HG02678 (cell line): ENCODE results near the gene TP53I13.

Experiments used
- ATAC-seq: cut with Tn5 transposase; IDR thresholded peaks from one replicate; pipeline ENCODE4 v1.9.1; 2021; ENCODE audit warnings: mild to moderate bottlenecking, moderate library complexity; ENCODE audit not compliant: unreplicated experiment

TP53I13 gene

DNA sequence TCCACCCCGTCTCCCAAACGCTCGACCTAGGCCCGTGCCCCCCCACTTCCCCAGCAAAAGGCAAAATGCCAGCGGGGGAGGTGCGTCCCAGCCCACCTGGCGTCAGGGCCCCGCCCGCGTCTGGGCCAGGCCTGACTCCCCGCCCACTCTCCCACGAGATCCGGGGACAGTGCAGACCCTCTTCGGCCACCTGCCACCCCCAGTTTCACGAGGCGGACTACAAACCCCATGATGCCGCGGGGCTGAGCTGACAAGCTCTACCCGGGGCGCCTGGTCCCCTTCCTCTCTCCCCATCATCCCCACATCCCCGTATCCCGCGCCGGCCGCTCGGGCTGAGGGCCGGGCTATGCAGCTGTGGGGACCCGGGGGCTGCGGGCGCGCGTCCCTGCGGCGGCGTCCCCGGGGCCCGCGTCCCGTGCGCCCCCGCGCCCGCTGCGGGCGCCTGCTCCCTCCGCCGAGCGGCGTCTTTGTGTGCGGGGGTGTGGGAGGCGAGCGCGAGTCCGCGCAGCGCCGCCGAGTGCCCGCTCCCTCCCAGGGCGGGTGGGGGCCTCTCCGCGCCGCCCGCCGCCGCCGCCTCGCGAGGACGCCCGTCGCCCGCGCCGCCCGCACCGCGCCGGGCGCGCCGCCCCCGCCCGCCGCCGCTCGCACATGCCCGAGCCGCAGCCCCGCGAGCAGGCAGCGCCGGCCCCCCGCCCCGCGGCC lies 24.5 kb downstream of the TP53I13 start, which contains the start of gene ANKRD13B:
ANKRD13B (plus strand) TSS at position 283 of the 702 bp plus-strand sequence. CDS start 490 bp downstream, outside the sequence.
- ATAC-seq, result no peak

DNA sequence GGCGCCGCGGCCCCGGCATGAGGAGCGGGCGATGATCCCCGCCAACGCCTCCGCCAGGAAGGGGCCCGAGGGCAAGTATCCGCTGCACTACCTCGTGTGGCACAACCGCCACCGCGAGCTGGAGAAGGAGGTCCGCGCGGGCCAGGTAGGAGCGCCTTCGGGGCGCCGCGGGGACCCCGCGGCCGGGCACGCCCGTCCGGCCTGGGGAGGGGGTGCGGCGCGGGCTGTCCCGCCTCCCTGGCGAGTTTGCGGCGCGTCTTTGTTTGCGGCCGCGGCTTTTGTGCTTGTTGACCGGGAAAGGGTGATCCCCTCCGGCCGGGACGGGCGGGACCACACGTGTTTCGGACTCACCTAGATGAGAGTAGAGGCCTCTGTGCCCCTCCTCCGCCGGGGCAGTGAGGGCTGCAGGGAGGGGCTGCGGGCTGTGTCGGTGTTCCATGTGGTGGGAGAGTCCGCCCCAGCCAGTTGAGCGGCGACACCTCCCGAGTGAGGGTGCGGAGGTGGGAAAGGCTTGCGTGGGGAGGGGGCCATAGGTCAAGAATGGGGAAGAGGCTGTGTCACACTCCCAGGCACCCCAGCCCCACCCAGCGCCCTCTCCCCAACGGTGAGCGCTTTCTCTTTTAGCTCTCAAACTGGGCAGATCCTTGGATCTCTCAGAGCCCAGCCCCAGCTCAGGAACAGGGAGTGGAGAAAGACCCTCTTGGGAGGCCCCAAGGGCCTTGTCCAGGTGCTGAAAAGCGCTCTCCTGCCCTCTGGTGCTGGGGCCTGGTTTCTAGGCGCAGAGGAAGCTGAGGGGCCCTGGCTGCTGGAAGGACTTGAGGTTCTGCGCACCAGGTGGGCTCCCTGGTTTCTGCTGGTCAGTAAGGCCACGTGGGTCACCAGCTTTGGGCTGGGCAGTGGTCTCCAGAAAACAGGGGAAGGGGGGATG lies 25.4 kb downstream of the TP53I13 start:
- no peak for ATAC-seq

DNA sequence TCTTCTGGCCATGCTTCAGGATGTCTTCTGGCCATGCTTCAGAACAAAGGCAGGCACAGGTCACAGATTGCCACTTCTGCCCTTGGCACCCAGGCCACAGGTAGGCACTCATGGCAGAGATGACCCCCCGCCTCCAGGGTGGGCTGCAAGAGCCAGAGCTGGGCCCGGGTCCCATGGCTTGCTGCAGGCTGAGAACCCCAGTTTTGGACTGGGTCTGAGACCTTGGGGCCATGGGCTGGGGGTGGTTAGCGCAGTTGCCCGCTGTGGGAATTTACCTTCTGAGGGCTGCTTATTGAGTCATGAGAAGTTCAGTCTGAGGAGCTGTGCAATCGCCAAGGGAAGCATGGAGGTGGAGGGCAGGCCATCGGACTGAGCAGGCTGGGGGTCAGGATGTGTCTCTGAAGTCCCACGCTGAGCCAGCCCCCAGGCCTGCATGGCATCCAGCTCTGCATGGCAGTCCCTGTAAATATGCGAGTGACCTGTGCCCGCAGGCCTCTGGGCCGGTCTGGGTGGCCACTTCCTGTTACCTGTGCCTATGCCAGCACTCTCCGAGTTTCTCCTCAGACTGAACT lies 26.1 kb downstream of the TP53I13 start:
- ATAC-seq, result no peak

DNA sequence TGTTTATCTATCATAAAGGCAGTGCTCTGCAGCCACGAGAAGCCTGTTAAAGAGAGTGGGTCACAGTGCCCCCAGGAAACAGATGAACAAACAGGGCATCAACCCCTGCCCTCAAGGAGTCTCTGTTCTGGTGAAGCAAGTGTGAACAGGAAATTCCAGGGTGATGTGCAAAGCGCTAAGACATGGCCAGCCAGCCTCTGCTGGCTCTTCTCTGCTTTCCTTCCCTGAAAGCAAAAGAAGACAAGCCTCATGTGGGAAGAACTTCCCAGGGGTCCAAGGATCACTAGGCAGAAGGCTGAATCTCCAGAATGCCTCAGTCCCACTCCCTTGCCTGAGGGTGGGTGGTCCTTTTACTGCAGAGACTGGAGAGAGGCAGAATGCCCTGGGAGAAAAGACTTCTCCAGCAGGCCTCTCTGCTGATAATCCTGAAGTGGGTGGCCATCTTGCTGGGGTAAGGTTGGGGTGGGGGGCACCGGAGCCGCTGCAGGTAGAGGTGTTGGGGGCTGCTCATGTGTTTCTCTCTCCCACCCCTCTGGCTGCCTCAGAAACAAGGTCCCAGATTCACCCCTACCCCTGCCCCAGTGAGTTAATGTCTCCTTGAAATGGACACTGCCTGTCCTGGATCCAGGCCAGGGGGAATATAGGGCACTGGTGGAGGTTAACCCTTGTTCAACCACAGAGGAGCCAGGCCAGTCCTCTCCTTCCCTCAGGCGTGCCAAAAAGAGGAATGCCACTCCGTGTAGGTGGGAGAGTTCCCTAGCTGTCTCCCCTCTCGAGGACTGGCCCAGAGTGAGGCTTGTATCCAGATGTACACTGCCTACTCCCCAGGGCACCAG lies 26.8 kb downstream of the TP53I13 start:
- no peak for ATAC-seq

DNA sequence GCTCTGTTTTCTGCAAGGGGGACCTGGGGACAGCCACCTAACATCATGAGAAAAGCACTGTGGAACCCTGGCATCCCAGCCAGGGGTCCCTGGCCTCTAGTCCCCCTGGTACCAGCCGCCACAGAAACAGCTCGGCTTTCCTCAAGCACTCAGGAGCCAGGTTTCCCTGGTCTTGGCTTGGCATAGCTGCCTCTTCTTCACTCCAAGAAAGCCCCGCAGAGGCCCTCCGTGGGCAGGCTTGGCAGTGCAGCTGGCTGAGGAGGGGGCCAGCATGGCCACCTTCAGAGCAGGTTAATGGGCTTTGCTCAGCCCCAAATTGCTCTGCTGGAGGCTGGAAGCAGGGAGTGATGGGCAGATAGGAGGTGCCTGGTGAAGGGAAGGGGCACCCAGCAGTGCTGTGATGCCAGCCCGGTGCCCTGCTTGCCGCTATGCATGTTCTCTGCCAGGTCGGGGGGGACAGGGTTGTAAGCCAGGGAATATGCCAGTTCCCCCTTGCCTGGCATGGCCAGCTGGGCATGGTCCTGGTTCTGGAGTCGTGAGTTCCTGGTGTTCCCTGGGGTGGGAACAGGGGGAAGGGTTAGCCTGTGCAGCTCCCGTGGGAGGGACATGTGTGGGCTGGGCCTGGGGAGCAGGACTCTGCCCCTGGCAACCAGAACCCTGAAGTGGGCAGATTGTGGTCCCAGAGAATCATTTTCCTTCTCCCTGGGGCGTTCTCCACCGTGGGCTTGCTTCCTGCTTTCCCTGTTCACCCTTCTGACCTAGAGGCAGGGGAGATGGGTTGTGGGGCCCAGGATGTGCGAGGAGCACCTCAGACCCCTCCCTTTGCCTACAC lies 27.7 kb downstream of the TP53I13 start:
- no peak for ATAC-seq

DNA sequence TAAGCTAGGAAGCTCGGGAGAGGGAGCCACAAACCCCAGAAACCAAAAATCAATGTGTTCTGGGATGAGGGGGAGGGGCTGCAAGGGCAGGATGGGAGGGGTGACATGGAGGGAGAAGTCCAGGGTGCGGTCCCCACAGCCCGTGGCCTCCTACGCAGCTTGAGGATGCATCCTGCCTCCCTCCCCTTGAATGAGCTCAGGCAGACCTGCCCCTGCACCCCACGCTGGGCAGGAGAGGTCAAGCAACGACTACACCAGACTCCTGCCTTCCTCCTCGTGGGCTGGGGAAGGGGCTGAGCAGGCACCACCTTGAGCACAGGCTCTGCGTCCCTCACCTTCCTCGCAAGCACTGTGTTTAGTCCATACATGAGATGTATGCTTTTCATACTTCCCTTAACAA lies 28.3 kb downstream of the TP53I13 start:
- no peak for ATAC-seq

DNA sequence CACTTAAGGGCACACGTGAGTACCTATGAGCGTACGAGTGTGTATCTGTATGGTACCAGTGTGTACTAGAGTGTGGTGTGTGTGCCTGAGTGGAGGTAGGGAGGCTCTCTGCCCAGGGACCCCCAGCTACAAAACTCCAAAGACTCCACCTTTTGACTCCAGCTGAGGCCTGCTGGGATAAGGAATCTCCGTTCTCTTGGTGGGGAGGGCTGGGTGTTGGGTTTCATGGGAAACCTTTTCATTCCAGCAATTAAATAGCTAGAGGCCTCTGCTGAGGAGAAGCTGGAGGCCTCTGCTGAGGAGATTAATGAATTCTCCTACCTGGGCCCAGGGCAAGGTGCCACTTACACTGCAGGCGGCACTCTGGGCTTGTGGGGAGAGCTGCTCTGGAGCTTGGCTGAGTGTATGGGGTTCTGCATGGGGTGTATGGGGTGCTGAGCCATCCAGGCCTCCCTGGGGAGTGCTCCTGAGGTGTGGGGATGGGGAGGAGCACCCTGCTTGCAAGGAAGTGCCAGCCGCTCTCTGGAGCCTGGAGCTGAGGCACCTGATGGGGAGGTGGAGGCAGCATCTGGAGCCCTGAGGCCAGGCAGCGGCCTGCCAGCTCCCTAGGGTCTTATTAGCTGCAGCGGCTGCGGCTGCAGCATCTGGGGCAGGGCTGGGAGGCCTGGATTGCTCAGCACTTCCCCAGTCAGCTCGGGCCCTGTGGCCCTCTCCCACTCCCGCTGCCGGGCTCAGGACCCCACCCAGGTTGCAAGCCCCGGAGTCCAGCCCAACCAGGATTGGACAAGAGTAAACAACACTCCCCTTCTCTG lies 29.1 kb downstream of the TP53I13 start:
- no peak for ATAC-seq

DNA sequence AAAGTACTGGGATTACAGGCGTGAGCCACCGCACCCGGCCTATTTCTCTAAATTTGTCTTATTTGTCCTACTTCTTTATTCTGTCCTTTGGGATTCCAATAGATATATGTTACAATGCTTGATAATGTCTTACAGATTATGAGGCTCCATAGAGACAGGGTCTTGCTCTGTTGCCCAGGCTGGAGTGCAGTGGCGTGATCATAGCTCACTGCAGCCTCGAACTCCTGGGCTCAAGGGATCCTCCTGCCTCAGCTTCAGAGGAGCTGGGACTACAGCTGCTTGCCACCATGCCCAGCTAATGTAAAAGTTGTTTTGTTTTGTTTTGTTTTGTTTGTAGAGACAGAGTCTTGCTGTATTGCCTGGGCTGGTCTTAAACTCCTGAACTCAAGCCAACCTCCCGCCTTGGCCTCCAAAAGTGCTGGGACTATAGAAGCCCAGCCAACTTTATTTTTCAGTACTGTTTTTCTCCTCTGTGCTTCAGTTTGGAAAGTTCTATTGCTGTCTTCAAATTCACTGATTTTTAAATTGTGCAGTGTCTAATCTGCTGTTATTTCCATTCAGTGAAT lies 34.7 kb downstream of the TP53I13 start:
- no peak for ATAC-seq

DNA sequence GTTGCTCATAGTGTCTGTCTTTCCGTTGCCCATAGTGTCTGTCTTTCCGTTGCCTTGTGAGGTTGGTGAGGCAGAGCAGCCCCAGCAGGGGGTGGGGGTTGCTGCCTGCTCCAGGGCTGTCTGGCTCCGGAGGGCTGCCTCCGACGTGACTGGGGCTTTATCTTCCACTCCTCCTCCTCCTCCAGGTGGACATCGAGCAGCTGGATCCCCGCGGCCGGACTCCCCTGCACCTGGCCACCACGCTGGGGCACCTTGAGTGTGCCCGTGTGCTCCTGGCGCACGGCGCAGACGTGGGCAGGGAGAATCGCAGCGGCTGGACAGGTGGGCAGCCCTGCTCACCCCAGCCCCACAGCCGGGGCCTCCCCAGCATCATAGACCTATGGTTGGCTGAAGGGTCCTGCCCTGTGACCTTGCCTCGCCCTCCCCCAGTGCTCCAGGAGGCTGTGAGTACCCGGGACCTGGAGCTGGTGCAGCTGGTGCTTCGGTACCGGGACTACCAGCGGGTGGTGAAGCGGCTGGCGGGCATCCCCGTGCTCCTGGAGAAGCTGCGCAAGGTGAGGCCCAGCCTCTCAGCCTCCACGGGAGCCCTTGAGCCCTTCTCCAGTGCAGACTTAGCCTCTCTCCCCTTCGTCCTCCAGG lies 39.2 kb downstream of the TP53I13 start:
- ATAC-seq, result no peak

DNA sequence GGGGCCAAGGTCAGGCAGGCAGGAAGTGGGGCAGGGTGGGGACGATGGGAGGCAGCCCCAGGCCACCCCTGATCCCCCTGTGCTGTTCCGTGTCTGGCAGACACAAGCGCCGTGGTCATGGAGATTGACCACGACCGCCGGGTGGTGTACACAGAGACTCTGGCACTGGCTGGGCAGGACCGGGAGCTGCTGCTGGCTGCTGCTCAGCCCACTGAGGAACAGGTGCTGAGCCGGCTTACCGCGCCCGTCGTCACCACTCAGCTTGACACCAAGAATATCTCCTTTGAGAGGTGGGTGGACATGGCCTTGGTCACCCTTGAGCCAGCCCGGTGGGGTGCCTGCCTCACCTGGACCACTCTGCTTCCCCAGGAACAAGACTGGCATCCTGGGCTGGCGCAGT lies 40.5 kb downstream of the TP53I13 start:
- no peak for ATAC-seq

DNA sequence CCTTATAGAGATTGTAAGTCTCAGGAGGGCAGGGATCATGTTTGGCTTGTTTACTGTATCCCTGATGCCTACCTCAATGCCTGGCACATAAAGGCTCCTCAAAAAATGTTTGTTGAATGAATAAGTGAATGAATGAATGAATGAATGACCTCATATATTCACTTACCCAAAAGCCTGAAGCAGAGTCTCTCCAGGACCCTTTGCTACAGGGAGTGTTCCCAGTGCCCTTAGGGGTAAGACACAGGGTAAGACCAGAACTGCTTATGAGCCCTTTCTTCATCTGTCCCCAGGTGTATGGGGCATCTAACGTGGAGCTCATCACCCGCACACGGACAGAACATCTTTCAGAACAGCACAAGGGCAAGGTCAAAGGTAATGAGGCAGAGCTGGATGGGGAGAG lies 41.9 kb downstream of the TP53I13 start:
- no peak for ATAC-seq

DNA sequence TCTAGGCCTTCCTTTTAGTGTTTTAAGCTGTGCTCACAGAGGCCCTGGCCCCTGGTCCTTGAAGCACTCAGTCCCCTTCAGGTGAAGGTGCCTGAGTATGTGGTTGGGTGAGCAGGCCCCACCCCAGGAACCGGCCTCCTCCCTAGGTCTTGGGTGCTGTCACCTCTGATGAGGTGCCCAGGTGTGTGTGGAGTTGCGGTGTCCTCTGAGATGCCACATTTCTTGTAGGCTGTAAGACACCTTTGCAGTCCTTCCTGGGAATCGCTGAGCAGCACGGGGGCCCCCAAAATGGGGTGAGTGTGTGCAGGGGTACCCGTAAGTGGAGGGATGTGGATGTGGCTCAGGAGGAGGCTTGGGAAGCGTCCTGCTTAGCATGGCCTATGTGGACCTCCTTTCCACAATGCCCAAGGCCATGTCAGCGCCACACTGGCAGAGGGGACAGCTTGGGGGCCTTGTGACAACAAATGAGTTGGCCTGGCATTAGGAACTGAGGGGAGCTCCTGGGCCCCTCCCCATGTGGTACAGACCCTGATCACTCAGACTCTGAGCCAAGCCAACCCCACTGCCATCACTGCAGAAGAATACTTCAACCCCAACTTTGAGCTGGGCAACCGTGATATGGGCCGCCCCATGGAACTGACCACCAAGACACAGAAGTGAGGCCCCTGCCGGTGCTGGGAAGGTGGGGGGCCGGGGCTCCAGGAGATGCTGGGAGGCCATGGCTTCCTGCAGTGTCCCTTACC lies 43.0 kb downstream of the TP53I13 start:
- ATAC-seq, result no peak

DNA sequence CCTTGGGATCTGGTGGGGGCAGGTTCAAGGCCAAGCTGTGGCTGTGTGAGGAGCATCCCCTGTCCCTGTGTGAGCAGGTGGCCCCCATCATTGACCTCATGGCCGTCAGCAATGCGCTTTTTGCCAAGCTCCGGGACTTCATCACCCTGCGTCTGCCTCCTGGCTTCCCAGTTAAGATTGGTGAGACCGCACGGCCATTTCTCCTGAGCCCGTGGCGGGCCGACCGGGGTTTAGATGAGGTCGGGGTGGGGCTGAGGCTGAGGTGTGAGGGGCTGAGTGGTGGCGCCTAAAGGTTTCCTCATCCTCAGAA lies 43.5 kb downstream of the TP53I13 start:
- ATAC-seq, result no peak

DNA sequence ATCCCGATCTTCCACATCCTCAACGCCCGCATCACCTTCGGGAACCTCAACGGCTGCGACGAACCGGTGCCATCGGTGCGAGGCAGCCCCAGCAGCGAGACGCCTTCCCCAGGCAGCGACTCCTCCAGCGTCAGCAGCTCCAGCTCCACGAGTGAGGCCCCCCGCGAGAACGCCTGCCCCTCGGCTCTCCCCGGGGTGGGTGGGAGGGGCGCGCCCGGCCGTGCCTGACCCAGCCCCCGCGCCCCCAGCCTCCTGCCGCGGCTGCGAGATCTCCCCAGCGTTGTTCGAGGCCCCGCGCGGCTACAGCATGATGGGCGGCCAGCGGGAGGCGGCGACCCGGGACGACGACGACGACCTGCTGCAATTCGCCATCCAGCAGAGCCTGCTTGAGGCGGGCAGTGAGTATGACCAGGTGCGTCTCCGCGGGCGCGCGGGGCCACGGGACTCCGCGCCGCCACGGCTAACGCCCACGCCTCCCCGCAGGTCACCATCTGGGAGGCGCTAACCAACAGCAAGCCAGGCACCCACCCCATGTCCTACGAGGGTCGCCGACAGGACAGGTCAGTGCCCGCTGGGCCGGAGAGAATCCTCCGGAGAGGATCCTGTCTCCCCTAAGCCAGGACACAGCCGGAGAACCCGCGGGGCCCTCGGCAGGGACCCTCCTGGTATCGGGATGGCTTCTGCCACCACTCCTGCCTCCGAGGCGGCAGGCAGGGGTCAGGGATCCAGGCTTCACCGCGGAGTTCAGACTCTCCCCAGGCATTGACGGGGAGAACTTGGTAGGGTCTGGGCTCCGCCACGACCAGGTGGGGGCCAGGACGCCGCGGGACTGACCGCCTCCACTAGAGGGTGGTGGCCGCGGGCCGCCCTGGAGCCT lies 44.1 kb downstream of the TP53I13 start:
- ATAC-seq, result no peak

DNA sequence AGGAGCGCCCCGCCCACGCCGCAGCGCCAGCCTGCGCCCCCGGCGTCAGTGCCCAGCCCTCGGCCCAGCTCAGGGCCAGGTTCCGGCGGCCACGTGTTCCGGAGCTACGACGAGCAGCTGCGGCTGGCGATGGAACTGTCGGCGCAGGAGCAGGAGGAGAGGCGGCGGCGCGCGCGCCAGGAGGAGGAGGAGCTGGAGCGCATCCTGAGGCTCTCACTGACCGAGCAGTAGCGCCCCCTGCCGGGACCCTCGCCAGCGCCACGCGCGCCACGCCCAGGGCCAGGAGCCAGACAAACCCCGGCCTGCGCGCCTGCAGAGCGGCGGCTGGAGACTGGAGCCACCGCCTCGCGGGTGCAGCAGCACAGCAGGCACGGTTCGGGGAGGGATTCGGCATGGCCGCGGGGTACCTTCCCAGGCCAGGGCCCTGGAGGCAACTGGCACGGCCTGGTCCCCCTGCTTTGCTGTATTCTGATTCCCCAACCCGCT lies 44.9 kb downstream of the TP53I13 start:
- ATAC-seq, result no peak

DNA sequence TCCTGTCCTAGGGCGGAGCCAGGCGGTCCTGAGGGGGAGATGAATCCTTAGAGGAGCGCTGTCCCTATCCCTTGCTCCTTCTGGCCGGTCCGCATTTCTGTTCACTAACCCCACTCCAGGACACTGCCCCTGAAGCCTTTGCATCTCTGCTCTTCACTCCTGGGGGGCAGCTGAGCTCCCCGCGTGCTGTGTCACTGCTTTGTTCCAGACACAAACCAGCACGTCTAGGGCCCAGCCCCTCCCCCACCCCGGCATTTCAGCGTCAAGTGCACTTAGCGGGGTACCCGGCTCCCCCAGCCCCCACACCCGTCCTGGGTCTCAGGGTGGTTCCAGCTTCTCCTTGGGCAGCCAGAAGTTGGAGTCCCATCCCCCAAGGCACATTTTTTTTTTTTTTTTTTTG lies 45.4 kb downstream of the TP53I13 start:
- no peak for ATAC-seq
